PC-9 (cell line): ENCODE data around the gene AGAP2. TPM values are rescaled to one million over a fixed set of nuclear protein-coding genes. Genes with fewer than 3 reads are reported as not detected.

Experiments
- BruUV-seq: library from RNA; stranded (reverse); fragments of 400-500 nt; replicated peaks from 2 replicates; lab custom pipeline; 2021; lab: Mats Ljungman, UMichigan
- CTCF ChIA-PET: fragments of 300-600 bp; sonication (Branson Sonifier 250); formaldehyde crosslinking; loops from one replicate; lab custom pipeline; 2022; ENCODE audit warnings: antibody characterized with exemption; lab: Charles Lee
- POLR2A ChIA-PET: fragments of 300-600 bp; sonication (Branson Sonifier 250); formaldehyde crosslinking; loops from one replicate; lab custom pipeline; 2022; ENCODE audit warnings: antibody characterized with exemption; ENCODE audit not compliant: unreplicated experiment; lab: Charles Lee
- DNase-seq, 2 experiments: peaks; one replicate each; pipeline versions ENCODE4 v3.0.0 to v3.0.0-alpha.2; 2015 to 2022; ENCODE audit warnings: mixed read lengths in 1 of 2
- H2AFZ ChIP-seq: fragments of 200-600 bp; sonication (generic); 2 replicates; pipeline ENCODE4 v1.8.1; 2017; ENCODE audit warnings: antibody characterized with exemption
- H3F3A ChIP-seq: fragments of 200-600 bp; sonication (generic); 2 replicates; pipeline ENCODE4 v1.8.1; 2017; ENCODE audit warnings: antibody characterized with exemption, mild to moderate bottlenecking, low read depth; ENCODE audit not compliant: insufficient read depth
- H3K27ac ChIP-seq: fragments of 200-600 bp; sonication (generic); 2 replicates; pipeline ENCODE4 v1.6.1; 2016; ENCODE audit warnings: mixed run types
- H3K27me3 ChIP-seq: fragments of 200-600 bp; sonication (generic); 2 replicates; pipeline ENCODE4 v1.6.1; 2016; ENCODE audit warnings: low read depth, mixed run types; ENCODE audit not compliant: insufficient read depth
- H3K36me3 ChIP-seq: fragments of 200-600 bp; sonication (generic); 2 replicates; pipeline ENCODE4 v1.6.1; 2016; ENCODE audit warnings: low read depth, mixed run types
- H3K4me1 ChIP-seq: fragments of 200-600 bp; sonication (generic); replicated peaks from 2 replicates; pipeline ENCODE4 v1.6.1; 2016; ENCODE audit warnings: mixed run types; ENCODE audit not compliant: insufficient read depth
- H3K4me2 ChIP-seq: fragments of 200-600 bp; sonication (generic); 2 replicates; pipeline ENCODE4 v1.6.1; 2017; ENCODE audit warnings: mixed run types
- H3K4me3 ChIP-seq: fragments of 200-600 bp; sonication (generic); 2 replicates; pipeline ENCODE4 v1.6.1; 2016; ENCODE audit warnings: mixed run types
- H3K79me2 ChIP-seq: fragments of 200-600 bp; sonication (generic); 2 replicates; pipeline ENCODE4 v1.6.1; 2017; ENCODE audit warnings: low read depth, mixed run types
- H3K9me2 ChIP-seq: fragments of 200-600 bp; sonication (generic); 2 replicates; pipeline ENCODE4 v1.8.1; 2017; ENCODE audit warnings: mild to moderate bottlenecking; ENCODE audit not compliant: insufficient read depth
- H3K9me3 ChIP-seq: fragments of 200-600 bp; sonication (generic); 2 replicates; pipeline ENCODE4 v1.8.1; 2016; ENCODE audit warnings: low read depth; ENCODE audit not compliant: insufficient read depth
- H4K20me1 ChIP-seq: fragments of 200-600 bp; sonication (generic); 2 replicates; pipeline ENCODE4 v1.8.1; 2017; ENCODE audit not compliant: insufficient read depth
- EZH2 ChIP-seq: fragments of 200-600 bp; sonication (generic); IDR thresholded peaks from 2 replicates; pipeline ENCODE4 v1.8.0; 2017; ENCODE audit warnings: antibody characterized with exemption, low read depth
- intact Hi-C: fragments of 100-400 bp; cut with micrococcal nuclease; formaldehyde crosslinking; loops from one replicate; pipeline ENCODE4 v1.10.0; 2022; ENCODE audit not compliant: unreplicated experiment
- total RNA-seq: library from RNA; stranded (reverse); gene quantifications from 2 replicates; pipeline ENCODE4 v1.2.3, GENCODE V29; 2021
- TF ChIP-seq, protein P1 (sequence below): fragments of 200-600 bp; sonication (generic); conservative IDR thresholded peaks from 2 replicates; pipeline ENCODE4 v1.6.1; 2017; ENCODE audit warnings: mixed run types, antibody characterized with exemption, mild to moderate bottlenecking, moderate library complexity

Gene AGAP2
- total RNA-seq, 1 experiment from 2014 or later: 0.50 TPM

DNA sequence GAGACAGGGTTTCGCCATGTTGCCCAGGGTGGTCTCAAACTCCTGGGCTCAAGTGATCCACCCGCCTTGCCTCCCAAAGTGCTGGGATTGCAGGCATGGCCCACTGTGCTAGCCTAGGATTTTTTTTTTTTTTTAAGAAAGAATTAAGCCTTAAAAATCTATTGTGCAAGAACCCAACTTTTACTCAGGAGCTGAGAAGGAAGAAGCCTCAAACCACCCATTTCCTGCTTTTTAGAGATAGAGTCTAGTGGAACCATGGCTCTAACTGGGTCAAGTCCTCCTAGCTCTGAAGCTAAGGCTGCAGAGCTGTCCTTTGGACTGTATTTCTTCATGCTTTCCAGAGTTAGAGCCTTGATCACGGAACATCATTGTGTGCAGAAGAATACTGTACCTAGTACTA is 42.7 kb upstream of the AGAP2 start:
- no peaks in the 10 kb centered on the region for H3K9me2 ChIP-seq
- intact Hi-C loops: no loop called here

DNA sequence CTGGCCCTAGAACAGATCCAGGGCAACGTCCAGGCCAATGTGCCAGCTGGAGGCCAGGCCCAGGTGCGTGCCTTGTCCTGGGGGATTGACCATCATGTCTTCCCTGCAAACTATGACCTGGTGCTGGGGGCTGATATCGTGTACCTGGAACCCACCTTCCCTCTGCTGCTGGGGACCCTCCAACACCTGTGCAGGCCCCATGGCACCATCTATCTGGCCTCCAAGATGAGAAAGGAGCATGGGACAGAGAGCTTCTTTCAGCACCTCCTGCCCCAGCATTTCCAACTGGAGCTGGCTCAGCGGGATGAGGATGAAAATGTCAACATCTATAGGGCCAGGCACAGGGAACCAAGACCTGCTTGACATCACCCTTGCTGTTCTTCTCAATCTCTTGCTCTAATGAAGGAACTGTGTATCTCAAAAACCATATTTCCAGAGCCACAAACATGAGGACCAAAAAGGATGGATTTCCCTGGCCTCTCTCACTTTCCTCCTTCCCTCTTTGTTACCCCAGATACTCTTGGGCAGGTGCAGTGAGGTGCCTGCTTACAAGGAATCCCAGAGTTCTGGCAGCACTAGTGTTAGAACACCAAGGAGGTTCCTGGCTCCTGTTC is 41.8 kb upstream of the AGAP2 start:
- no peak overlapping the region for H3K27ac ChIP-seq
- H3F3A ChIP-seq: peaks cover 10% of the 10 kb centered on the region; the same call in 1 of the 2 replicates
- intact Hi-C loops: no loop called here
- CTCF ChIA-PET: no interaction called here
- TF ChIP-seq, protein P1, sequence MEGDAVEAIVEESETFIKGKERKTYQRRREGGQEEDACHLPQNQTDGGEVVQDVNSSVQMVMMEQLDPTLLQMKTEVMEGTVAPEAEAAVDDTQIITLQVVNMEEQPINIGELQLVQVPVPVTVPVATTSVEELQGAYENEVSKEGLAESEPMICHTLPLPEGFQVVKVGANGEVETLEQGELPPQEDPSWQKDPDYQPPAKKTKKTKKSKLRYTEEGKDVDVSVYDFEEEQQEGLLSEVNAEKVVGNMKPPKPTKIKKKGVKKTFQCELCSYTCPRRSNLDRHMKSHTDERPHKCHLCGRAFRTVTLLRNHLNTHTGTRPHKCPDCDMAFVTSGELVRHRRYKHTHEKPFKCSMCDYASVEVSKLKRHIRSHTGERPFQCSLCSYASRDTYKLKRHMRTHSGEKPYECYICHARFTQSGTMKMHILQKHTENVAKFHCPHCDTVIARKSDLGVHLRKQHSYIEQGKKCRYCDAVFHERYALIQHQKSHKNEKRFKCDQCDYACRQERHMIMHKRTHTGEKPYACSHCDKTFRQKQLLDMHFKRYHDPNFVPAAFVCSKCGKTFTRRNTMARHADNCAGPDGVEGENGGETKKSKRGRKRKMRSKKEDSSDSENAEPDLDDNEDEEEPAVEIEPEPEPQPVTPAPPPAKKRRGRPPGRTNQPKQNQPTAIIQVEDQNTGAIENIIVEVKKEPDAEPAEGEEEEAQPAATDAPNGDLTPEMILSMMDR: no peak
- TF ChIP-seq EZH2: no peak
- no peak overlapping the region for H2AFZ ChIP-seq
- no peak overlapping the region for H3K4me2 ChIP-seq
- peaks cover 8% of the 10 kb centered on the region for H3K4me1 ChIP-seq
- peaks cover 8% of the 10 kb centered on the region for H3K36me3 ChIP-seq
- H3K9me2 ChIP-seq: no peaks in the 10 kb centered on the region
- H4K20me1 ChIP-seq: no peaks in the 10 kb centered on the region
- BruUV-seq: no TSS peak
- H3K4me3 ChIP-seq: no peak overlapping the region
- H3K9me3 ChIP-seq: no peaks in the 10 kb centered on the region
- no peaks in the 10 kb centered on the region for H3K27me3 ChIP-seq
- peaks cover 14% of the 10 kb centered on the region for H3K79me2 ChIP-seq
- POLR2A ChIA-PET: no interaction called here
- no peak for DNase-seq

More for the DNA sequence above, 42.7 kb upstream of the AGAP2 start:
- TF ChIP-seq, protein P1: no peak
- TF ChIP-seq EZH2: no peak
- Histone ChIP-seq H4K20me1 (no peaks in the 10 kb centered on the region), H3K79me2 (peaks cover 14% of the 10 kb centered on the region), H3F3A (peaks cover 10% of the 10 kb centered on the region; the same call in 1 of the 2 replicates), H3K4me3 (no peak overlapping the region), H3K27ac (no peak overlapping the region), H2AFZ (no peak overlapping the region), H3K27me3 (no peaks in the 10 kb centered on the region), H3K4me1 (peaks cover 8% of the 10 kb centered on the region), H3K9me3 (no peaks in the 10 kb centered on the region), H3K4me2 (no peak overlapping the region), H3K36me3 (peaks cover 17% of the 10 kb centered on the region)
- ChIA-PET POLR2A (interaction anchor here (0.6 kb wide), 1 partner anchor 266 kb away, joined by 4 read pairs; no protein-coding TSS in a partner anchor), CTCF (interaction anchor here (0.6 to 0.7 kb wide), 2 partner anchors 65 to 100 kb away, joined by 4 read pairs; partner anchors contain the start of gene CTDSP2)
- DNase-seq: no peak
- no TSS peak for BruUV-seq

DNA sequence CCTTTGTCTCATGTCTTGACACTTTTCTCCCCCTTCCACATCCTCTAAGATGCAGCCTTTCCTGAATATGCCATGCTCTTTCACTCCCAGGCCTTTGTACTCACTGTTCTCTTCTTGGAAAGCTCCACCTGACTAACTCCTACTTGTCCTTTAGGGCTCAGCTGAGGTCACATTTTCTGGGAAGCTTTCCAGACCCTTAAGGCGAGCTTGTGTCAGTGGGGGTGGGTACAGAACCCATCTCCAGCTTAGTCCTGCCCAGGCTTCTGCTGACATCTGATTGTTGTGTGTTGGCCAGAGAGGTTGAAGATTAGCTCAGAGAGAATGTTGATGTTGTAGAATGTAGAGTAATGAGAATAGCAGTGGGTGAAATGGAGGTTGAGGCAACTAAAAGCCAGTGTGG is 41.2 kb upstream of the AGAP2 start:
- BruUV-seq: no TSS peak
- Histone ChIP-seq H3K36me3 (peaks cover 5% of the 10 kb centered on the region; the same call in 1 of the 2 replicates), H3K27me3 (no peaks in the 10 kb centered on the region), H2AFZ (no peak overlapping the region), H3F3A (peaks cover 10% of the 10 kb centered on the region; the same call in 1 of the 2 replicates), H3K9me3 (no peaks in the 10 kb centered on the region), H3K4me3 (no peak overlapping the region), H3K4me2 (no peak overlapping the region), H3K4me1 (peaks cover 8% of the 10 kb centered on the region), H3K79me2 (peaks cover 14% of the 10 kb centered on the region), H4K20me1 (no peaks in the 10 kb centered on the region), H3K9me2 (no peaks in the 10 kb centered on the region), H3K27ac (no peak overlapping the region)
- ChIA-PET CTCF (no interaction called here), POLR2A (no interaction called here)
- no peak for TF ChIP-seq EZH2
- TF ChIP-seq, protein P1: no peak
- intact Hi-C loops: no loop called here
- no peak for DNase-seq
